Neural cell (in vitro differentiated cells): ENCODE measurements around the gene PRXL2A. TPM values are rescaled to one million over a fixed set of nuclear protein-coding genes. Genes with fewer than 3 reads are reported as not detected.

Experiments used
- H2AFZ ChIP-seq: fragments of 200-600, 300-800 bp; sonication (generic), shearing (Covaris generic); 2 replicates; pipeline ENCODE4 v1.6.0; 2014; ENCODE audit warnings: low read depth, mild to moderate bottlenecking, antibody characterized with exemption, low read length, moderate library complexity
- H3F3A ChIP-seq: fragments of 200-600 bp; shearing (Covaris generic); 2 replicates; pipeline ENCODE4 v1.6.1; 2016; ENCODE audit warnings: mild to moderate bottlenecking, moderate library complexity, mixed read lengths, antibody characterized with exemption, low read length; ENCODE audit not compliant: insufficient read depth, poor library complexity, severe bottlenecking
- H3K27ac ChIP-seq: fragments of 200-600, 300-800 bp; sonication (generic), shearing (Covaris generic); 2 replicates; pipeline ENCODE4 v1.5.1; 2014; ENCODE audit warnings: mild to moderate bottlenecking, low read length, moderate library complexity
- H3K27me3 ChIP-seq: fragments of 300-800, 200-600 bp; sonication (generic), shearing (Covaris generic); 2 replicates; pipeline ENCODE4 v1.6.0; 2014; ENCODE audit warnings: mild to moderate bottlenecking, low read depth, low read length, moderate library complexity; ENCODE audit not compliant: insufficient read depth
- H3K36me3 ChIP-seq: fragments of 300-800, 200-600 bp; sonication (generic), shearing (Covaris generic); 2 replicates; pipeline ENCODE4 v1.5.1; 2014; ENCODE audit warnings: mild to moderate bottlenecking, antibody characterized with exemption, low read length, moderate library complexity; ENCODE audit not compliant: insufficient read depth
- H3K4me2 ChIP-seq: fragments of 300-800, 200-600 bp; sonication (generic), shearing (Covaris generic); 2 replicates; pipeline ENCODE4 v1.6.0; 2014; ENCODE audit warnings: mild to moderate bottlenecking, low read length
- H3K4me3 ChIP-seq: fragments of 300-800, 200-600 bp; sonication (generic), shearing (Covaris generic); 2 replicates; pipeline ENCODE4 v1.5.1; 2014; ENCODE audit warnings: mild to moderate bottlenecking, low read length, moderate library complexity
- H3K79me2 ChIP-seq: fragments of 200-600 bp; shearing (Covaris generic); replicated peaks from 2 replicates; pipeline ENCODE4 v1.6.0; 2014; ENCODE audit warnings: mild to moderate bottlenecking, low read length, moderate library complexity; ENCODE audit not compliant: insufficient read depth
- H3K9ac ChIP-seq: fragments of 300-800, 200-600 bp; sonication (generic), shearing (Covaris generic); 2 replicates; pipeline ENCODE4 v1.6.1; 2016; ENCODE audit warnings: mild to moderate bottlenecking, low read length, mixed read lengths
- H3K9me2 ChIP-seq: fragments of 200-600 bp; shearing (Covaris generic); 2 replicates; pipeline ENCODE4 v1.6.1; 2016; ENCODE audit warnings: mild to moderate bottlenecking, low read length, mixed read lengths; ENCODE audit not compliant: insufficient read depth
- H3K9me3 ChIP-seq: fragments of 200-600, 300-800 bp; sonication (generic), shearing (Covaris generic); 2 replicates; pipeline ENCODE4 v1.6.1; 2016; ENCODE audit warnings: mild to moderate bottlenecking, mixed run types, low read length, moderate library complexity, mixed read lengths
- H4K20me1 ChIP-seq: fragments of 200-600 bp; shearing (Covaris generic); 2 replicates; pipeline ENCODE4 v1.6.1; 2016; ENCODE audit warnings: mild to moderate bottlenecking, mixed run types; ENCODE audit not compliant: insufficient read depth
- EP300 ChIP-seq: fragments of 450-650 bp; conservative IDR thresholded peaks from 2 replicates; pipeline ENCODE4 v1.6.1; 2014; ENCODE audit warnings: antibody characterized with exemption, mild to moderate bottlenecking, moderate library complexity; ENCODE audit not compliant: poor library complexity, severe bottlenecking
- MXI1 ChIP-seq: fragments of 450-650 bp; conservative IDR thresholded peaks from 2 replicates; pipeline ENCODE4 v1.6.1; 2014; ENCODE audit warnings: antibody characterized with exemption, mild to moderate bottlenecking; ENCODE audit not compliant: poor library complexity, severe bottlenecking
- POLR2AphosphoS5 ChIP-seq: IDR thresholded peaks from 2 replicates; pipeline ENCODE4 v1.6.1; 2012
- SMC3 ChIP-seq: fragments of 450-650 bp; conservative IDR thresholded peaks from 2 replicates; pipeline ENCODE4 v1.6.1; 2014; ENCODE audit warnings: antibody characterized with exemption, mild to moderate bottlenecking, moderate library complexity; ENCODE audit not compliant: poor library complexity
- TAF1 ChIP-seq: IDR thresholded peaks from 2 replicates; pipeline ENCODE4 v1.6.1; 2012; ENCODE audit warnings: low read depth
- polyA plus RNA-seq: library from polyadenylated mRNA; depleted of rRNA; stranded (reverse); fragments of >200 nt; gene quantifications from 2 replicates; pipeline ENCODE4 v1.2.3, GENCODE V29; 2014
- TF ChIP-seq, protein P1 (sequence below): IDR thresholded peaks from 2 replicates; pipeline ENCODE4 v1.6.1; 2012; ENCODE audit warnings: borderline replicate concordance
- TF ChIP-seq, protein P2 (sequence below): fragments of 450-650 bp; IDR thresholded peaks from 2 replicates; pipeline ENCODE4 v1.5.1; 2014; ENCODE audit warnings: antibody characterized with exemption, mild to moderate bottlenecking, moderate library complexity; ENCODE audit not compliant: poor library complexity, severe bottlenecking

The PRXL2A gene
- polyA plus RNA-seq, 1 donor from 2014 or later = 60.5 TPM

DNA sequence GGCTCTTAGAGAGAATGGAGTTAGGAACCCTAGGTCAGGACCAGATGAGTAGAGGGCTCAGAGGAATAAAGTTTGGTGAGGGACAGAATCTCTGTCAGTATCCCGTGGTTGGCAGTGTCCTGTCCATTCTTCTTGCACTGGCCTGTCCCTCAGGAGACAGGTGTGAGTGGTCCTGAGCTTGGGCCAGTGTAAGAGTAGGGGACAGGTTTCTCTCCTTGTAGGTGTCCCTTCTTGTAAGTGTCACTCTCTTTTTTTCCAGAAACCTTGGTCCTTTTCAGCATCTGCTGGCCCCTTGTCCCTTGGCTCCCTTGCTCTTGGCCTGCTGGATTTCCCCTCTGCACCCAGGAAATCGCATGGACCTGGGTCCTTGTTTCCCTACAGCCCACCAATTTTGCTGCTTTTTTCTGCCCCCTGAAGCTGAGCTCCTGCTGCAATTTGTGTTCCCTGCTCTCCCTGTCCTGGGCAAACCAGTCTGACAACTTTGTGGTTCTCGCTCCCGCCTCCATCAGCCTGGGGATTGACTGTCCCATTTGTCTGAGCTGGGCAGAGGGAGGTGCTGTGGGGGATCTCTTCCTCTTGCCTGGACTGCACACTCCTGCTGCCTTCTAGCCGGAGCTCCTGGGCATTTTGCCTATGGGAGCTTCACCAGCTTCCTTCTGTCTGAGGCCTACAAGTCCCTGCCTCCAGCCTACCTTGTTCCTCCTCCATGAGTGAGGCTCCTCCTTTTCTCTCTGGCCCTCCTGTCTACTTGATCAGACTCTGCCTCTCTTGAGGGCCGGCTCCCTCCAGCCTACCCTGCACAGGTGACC is 52.3 kb downstream of the PRXL2A start:
- Histone ChIP-seq H3K36me3 (no peaks in the 10 kb centered on the region), H3K9ac (no peak overlapping the region), H3K27ac (no peak overlapping the region), H3K4me3 (no peak overlapping the region), H3K79me2 (peaks cover 83% of the 10 kb centered on the region), H4K20me1 (no peaks in the 10 kb centered on the region), H3K9me3 (no peaks in the 10 kb centered on the region), H3K27me3 (no peaks in the 10 kb centered on the region), H3K9me2 (no peaks in the 10 kb centered on the region), H3K4me2 (no peak overlapping the region), H3F3A (no peaks in the 10 kb centered on the region), H2AFZ (no peak overlapping the region)
- TF ChIP-seq, protein P1, sequence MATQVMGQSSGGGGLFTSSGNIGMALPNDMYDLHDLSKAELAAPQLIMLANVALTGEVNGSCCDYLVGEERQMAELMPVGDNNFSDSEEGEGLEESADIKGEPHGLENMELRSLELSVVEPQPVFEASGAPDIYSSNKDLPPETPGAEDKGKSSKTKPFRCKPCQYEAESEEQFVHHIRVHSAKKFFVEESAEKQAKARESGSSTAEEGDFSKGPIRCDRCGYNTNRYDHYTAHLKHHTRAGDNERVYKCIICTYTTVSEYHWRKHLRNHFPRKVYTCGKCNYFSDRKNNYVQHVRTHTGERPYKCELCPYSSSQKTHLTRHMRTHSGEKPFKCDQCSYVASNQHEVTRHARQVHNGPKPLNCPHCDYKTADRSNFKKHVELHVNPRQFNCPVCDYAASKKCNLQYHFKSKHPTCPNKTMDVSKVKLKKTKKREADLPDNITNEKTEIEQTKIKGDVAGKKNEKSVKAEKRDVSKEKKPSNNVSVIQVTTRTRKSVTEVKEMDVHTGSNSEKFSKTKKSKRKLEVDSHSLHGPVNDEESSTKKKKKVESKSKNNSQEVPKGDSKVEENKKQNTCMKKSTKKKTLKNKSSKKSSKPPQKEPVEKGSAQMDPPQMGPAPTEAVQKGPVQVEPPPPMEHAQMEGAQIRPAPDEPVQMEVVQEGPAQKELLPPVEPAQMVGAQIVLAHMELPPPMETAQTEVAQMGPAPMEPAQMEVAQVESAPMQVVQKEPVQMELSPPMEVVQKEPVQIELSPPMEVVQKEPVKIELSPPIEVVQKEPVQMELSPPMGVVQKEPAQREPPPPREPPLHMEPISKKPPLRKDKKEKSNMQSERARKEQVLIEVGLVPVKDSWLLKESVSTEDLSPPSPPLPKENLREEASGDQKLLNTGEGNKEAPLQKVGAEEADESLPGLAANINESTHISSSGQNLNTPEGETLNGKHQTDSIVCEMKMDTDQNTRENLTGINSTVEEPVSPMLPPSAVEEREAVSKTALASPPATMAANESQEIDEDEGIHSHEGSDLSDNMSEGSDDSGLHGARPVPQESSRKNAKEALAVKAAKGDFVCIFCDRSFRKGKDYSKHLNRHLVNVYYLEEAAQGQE = no peak
- TF ChIP-seq, protein P2, sequence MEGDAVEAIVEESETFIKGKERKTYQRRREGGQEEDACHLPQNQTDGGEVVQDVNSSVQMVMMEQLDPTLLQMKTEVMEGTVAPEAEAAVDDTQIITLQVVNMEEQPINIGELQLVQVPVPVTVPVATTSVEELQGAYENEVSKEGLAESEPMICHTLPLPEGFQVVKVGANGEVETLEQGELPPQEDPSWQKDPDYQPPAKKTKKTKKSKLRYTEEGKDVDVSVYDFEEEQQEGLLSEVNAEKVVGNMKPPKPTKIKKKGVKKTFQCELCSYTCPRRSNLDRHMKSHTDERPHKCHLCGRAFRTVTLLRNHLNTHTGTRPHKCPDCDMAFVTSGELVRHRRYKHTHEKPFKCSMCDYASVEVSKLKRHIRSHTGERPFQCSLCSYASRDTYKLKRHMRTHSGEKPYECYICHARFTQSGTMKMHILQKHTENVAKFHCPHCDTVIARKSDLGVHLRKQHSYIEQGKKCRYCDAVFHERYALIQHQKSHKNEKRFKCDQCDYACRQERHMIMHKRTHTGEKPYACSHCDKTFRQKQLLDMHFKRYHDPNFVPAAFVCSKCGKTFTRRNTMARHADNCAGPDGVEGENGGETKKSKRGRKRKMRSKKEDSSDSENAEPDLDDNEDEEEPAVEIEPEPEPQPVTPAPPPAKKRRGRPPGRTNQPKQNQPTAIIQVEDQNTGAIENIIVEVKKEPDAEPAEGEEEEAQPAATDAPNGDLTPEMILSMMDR = no peak
- TF ChIP-seq EP300 (no peak), TAF1 (no peak), POLR2AphosphoS5 (no peak), MXI1 (no peak), SMC3 (no peak)

DNA sequence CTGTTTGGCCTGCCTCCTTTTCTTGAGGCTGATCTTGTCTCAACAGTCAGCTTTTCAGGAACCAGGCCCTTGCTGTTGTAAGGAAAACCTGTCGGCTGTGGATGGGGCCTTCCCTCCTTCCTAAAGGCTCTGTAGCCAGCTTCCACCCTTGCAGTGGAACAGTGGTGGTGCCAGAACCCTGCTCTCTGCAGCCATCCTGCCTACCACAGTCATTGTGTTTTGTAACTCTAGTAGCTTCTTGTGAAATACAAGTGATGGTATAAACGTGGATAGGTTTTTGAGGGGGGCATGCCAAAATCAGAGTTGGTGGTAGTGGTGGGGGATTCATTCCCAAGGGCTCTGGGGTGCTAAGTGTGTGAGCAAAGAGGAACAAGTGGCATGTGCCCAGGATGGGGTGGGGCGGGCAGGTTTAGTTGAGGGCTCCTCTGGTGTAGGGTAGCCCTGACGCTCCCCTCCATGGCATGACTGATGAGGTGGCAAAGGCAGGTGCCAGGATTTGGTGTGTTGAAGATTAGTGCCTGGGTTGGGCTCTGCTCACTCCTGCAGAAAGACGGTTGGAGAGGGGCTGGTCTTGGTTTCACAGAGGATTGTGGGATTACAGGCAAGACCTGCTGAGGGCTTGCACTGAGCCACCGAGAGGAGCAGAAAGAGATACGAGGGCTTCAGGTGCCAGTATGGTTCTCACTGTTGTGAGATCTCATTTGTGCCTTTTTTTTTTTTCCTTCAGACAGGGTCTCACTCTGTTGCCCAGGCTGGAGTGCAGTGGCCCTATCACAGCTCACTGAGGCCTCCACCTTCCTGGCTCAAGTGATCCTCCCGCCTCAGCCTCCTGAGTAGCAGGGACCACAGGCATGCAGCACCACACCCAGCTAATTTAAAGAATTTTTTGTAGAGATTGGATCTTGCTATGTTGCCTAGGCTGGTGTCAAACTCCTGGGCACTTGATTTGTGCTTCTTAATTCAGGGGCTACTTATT is 53.1 kb downstream of the PRXL2A start:
- H4K20me1 ChIP-seq = no peaks in the 10 kb centered on the region
- H3K27me3 ChIP-seq = no peaks in the 10 kb centered on the region
- H3K9me2 ChIP-seq = no peaks in the 10 kb centered on the region
- no peaks in the 10 kb centered on the region for H3F3A ChIP-seq
- no peak overlapping the region for H3K9ac ChIP-seq
- no peak overlapping the region for H3K27ac ChIP-seq
- H2AFZ ChIP-seq = no peak overlapping the region
- H3K79me2 ChIP-seq = peaks cover 83% of the 10 kb centered on the region
- TF ChIP-seq POLR2AphosphoS5 = no peak
- H3K4me3 ChIP-seq = no peak overlapping the region
- no peaks in the 10 kb centered on the region for H3K9me3 ChIP-seq
- no peak overlapping the region for H3K4me2 ChIP-seq
- no peaks in the 10 kb centered on the region for H3K36me3 ChIP-seq
